Neural cell (in vitro differentiated cells): ENCODE data around the gene CFTR. TPM values are rescaled to one million over a fixed set of nuclear protein-coding genes. Genes with fewer than 3 reads are reported as not detected.

ENCODE experiments used
- H2AFZ ChIP-seq: fragments of 200-600, 300-800 bp; sonication (generic), shearing (Covaris generic); 2 replicates; pipeline ENCODE4 v1.6.0; 2014; ENCODE audit warnings: low read depth, mild to moderate bottlenecking, antibody characterized with exemption, low read length, moderate library complexity
- H3F3A ChIP-seq: fragments of 200-600 bp; shearing (Covaris generic); 2 replicates; pipeline ENCODE4 v1.6.1; 2016; ENCODE audit warnings: mild to moderate bottlenecking, moderate library complexity, mixed read lengths, antibody characterized with exemption, low read length; ENCODE audit not compliant: insufficient read depth, poor library complexity, severe bottlenecking
- H3K27ac ChIP-seq: fragments of 200-600, 300-800 bp; sonication (generic), shearing (Covaris generic); 2 replicates; pipeline ENCODE4 v1.5.1; 2014; ENCODE audit warnings: mild to moderate bottlenecking, low read length, moderate library complexity
- H3K27me3 ChIP-seq: fragments of 300-800, 200-600 bp; sonication (generic), shearing (Covaris generic); 2 replicates; pipeline ENCODE4 v1.6.0; 2014; ENCODE audit warnings: mild to moderate bottlenecking, low read depth, low read length, moderate library complexity; ENCODE audit not compliant: insufficient read depth
- H3K36me3 ChIP-seq: fragments of 300-800, 200-600 bp; sonication (generic), shearing (Covaris generic); 2 replicates; pipeline ENCODE4 v1.5.1; 2014; ENCODE audit warnings: mild to moderate bottlenecking, antibody characterized with exemption, low read length, moderate library complexity; ENCODE audit not compliant: insufficient read depth
- H3K4me2 ChIP-seq: fragments of 300-800, 200-600 bp; sonication (generic), shearing (Covaris generic); 2 replicates; pipeline ENCODE4 v1.6.0; 2014; ENCODE audit warnings: mild to moderate bottlenecking, low read length
- H3K4me3 ChIP-seq: fragments of 300-800, 200-600 bp; sonication (generic), shearing (Covaris generic); 2 replicates; pipeline ENCODE4 v1.5.1; 2014; ENCODE audit warnings: mild to moderate bottlenecking, low read length, moderate library complexity
- H3K79me2 ChIP-seq: fragments of 200-600 bp; shearing (Covaris generic); replicated peaks from 2 replicates; pipeline ENCODE4 v1.6.0; 2014; ENCODE audit warnings: mild to moderate bottlenecking, low read length, moderate library complexity; ENCODE audit not compliant: insufficient read depth
- H3K9ac ChIP-seq: fragments of 300-800, 200-600 bp; sonication (generic), shearing (Covaris generic); 2 replicates; pipeline ENCODE4 v1.6.1; 2016; ENCODE audit warnings: mild to moderate bottlenecking, low read length, mixed read lengths
- H3K9me2 ChIP-seq: fragments of 200-600 bp; shearing (Covaris generic); 2 replicates; pipeline ENCODE4 v1.6.1; 2016; ENCODE audit warnings: mild to moderate bottlenecking, low read length, mixed read lengths; ENCODE audit not compliant: insufficient read depth
- H3K9me3 ChIP-seq: fragments of 200-600, 300-800 bp; sonication (generic), shearing (Covaris generic); 2 replicates; pipeline ENCODE4 v1.6.1; 2016; ENCODE audit warnings: mild to moderate bottlenecking, mixed run types, low read length, moderate library complexity, mixed read lengths
- H4K20me1 ChIP-seq: fragments of 200-600 bp; shearing (Covaris generic); 2 replicates; pipeline ENCODE4 v1.6.1; 2016; ENCODE audit warnings: mild to moderate bottlenecking, mixed run types; ENCODE audit not compliant: insufficient read depth
- CTCF ChIP-seq: fragments of 450-650 bp; IDR thresholded peaks from 2 replicates; pipeline ENCODE4 v1.5.1; 2014; ENCODE audit warnings: antibody characterized with exemption, mild to moderate bottlenecking, moderate library complexity; ENCODE audit not compliant: poor library complexity, severe bottlenecking
- EP300 ChIP-seq: fragments of 450-650 bp; conservative IDR thresholded peaks from 2 replicates; pipeline ENCODE4 v1.6.1; 2014; ENCODE audit warnings: antibody characterized with exemption, mild to moderate bottlenecking, moderate library complexity; ENCODE audit not compliant: poor library complexity, severe bottlenecking
- EZH2 ChIP-seq: fragments of 200-600, 300-800 bp; shearing (Covaris generic), sonication (generic); IDR thresholded peaks from 2 replicates; pipeline ENCODE4 v1.6.1; 2014; ENCODE audit warnings: antibody characterized with exemption, low read length, borderline replicate concordance, mild to moderate bottlenecking; ENCODE audit not compliant: insufficient read depth, poor library complexity, severe bottlenecking
- MXI1 ChIP-seq: fragments of 450-650 bp; conservative IDR thresholded peaks from 2 replicates; pipeline ENCODE4 v1.6.1; 2014; ENCODE audit warnings: antibody characterized with exemption, mild to moderate bottlenecking; ENCODE audit not compliant: poor library complexity, severe bottlenecking
- POLR2AphosphoS5 ChIP-seq: IDR thresholded peaks from 2 replicates; pipeline ENCODE4 v1.6.1; 2012
- RAD21 ChIP-seq: fragments of 450-650 bp; conservative IDR thresholded peaks from 2 replicates; pipeline ENCODE4 v1.6.1; 2014; ENCODE audit warnings: antibody characterized with exemption, mild to moderate bottlenecking, moderate library complexity
- REST ChIP-seq: IDR thresholded peaks from 2 replicates; pipeline ENCODE4 v1.6.1; 2012; ENCODE audit warnings: borderline replicate concordance
- SMC3 ChIP-seq: fragments of 450-650 bp; conservative IDR thresholded peaks from 2 replicates; pipeline ENCODE4 v1.6.1; 2014; ENCODE audit warnings: antibody characterized with exemption, mild to moderate bottlenecking, moderate library complexity; ENCODE audit not compliant: poor library complexity
- TAF1 ChIP-seq: IDR thresholded peaks from 2 replicates; pipeline ENCODE4 v1.6.1; 2012; ENCODE audit warnings: low read depth
- polyA plus RNA-seq: library from polyadenylated mRNA; depleted of rRNA; stranded (reverse); fragments of >200 nt; gene quantifications from 2 replicates; pipeline ENCODE4 v1.2.3, GENCODE V29; 2014

Gene CFTR
- polyA plus RNA-seq, 1 donor from 2014 or later, result not detected

GRCh38 chr7:117444646-117445045, 35.2 kb upstream of the CFTR start:
- Histone ChIP-seq H3K27ac (no peak overlapping the region), H3K9me3 (no peaks in the 10 kb centered on the region), H3K27me3 (no peaks in the 10 kb centered on the region), H3K9ac (no peak overlapping the region), H3K79me2 (no peaks in the 10 kb centered on the region), H3F3A (no peaks in the 10 kb centered on the region), H3K4me3 (no peak overlapping the region), H3K4me2 (no peak overlapping the region), H2AFZ (no peak overlapping the region), H4K20me1 (no peaks in the 10 kb centered on the region), H3K9me2 (no peaks in the 10 kb centered on the region), H3K36me3 (no peaks in the 10 kb centered on the region)
- TF ChIP-seq TAF1 (no peak), MXI1 (no peak), POLR2AphosphoS5 (no peak), CTCF (no peak), SMC3 (no peak), EZH2 (no peak), RAD21 (no peak), REST (no peak), EP300 (no peak)

GRCh38 chr7:117445206-117445605, 34.6 kb upstream of the CFTR start:
- Histone ChIP-seq H4K20me1 (no peaks in the 10 kb centered on the region), H3K4me3 (no peak overlapping the region), H2AFZ (no peak overlapping the region), H3K9ac (no peak overlapping the region), H3K79me2 (no peaks in the 10 kb centered on the region), H3F3A (no peaks in the 10 kb centered on the region), H3K9me2 (no peaks in the 10 kb centered on the region), H3K9me3 (no peaks in the 10 kb centered on the region), H3K27me3 (no peaks in the 10 kb centered on the region), H3K36me3 (no peaks in the 10 kb centered on the region), H3K4me2 (no peak overlapping the region), H3K27ac (no peak overlapping the region)
- TF ChIP-seq RAD21 (no peak), CTCF (no peak), MXI1 (no peak), TAF1 (no peak), POLR2AphosphoS5 (no peak), REST (no peak), EP300 (no peak), SMC3 (no peak), EZH2 (no peak)
